Measurements from ENCODE around the gene ANGPTL1. TPM values are rescaled to one million over a fixed set of nuclear protein-coding genes. Genes with fewer than 3 reads are reported as not detected.

The ANGPTL1 gene
- total and polyA plus RNA-seq, 2 of the 13 experiments (the other 11 are each of a cell fraction or from before 2014, with no cell fraction given): 2.9 to 9.3 TPM

- TF ChIP-seq ZNF512 (CRISPR knock-in tag; IDR thresholded peaks at IDR 0.05) (no peak), FOXC1 (CRISPR knock-in tag; IDR thresholded peaks at IDR 0.05; ENCODE audit: borderline replicate concordance) (no peak), ARID2 (CRISPR knock-in tag; IDR thresholded peaks at IDR 0.05; ENCODE audit: borderline replicate concordance) (0 out of 2 replicates have a peak, but pooled peaks have one; percentile 28), ZNF354B (CRISPR knock-in tag; IDR thresholded peaks at IDR 0.05) (no peak), ZBTB34 (CRISPR knock-in tag; IDR thresholded peaks at IDR 0.05) (0 out of 2 replicates have a peak, but pooled peaks have one; percentile 35), NFE2 (CRISPR knock-in tag; IDR thresholded peaks at IDR 0.05) (no peak), ZNF318 (CRISPR knock-in tag; IDR thresholded peaks at IDR 0.05) (no peak), YY1 (IDR thresholded peaks at IDR 0.05; ENCODE audit: insufficient read depth, insufficient replicate concordance, low read depth, low read length) (no peak), ZNF784 (CRISPR knock-in tag; IDR thresholded peaks at IDR 0.05; ENCODE audit: borderline replicate concordance) (no peak), KDM1A (CRISPR knock-in tag; IDR thresholded peaks at IDR 0.05) (no peak), FOXK2 (IDR thresholded peaks at IDR 0.05) (peak; percentile 14; the same call in 1 of the 2 replicates), ZNF275 (CRISPR knock-in tag; IDR thresholded peaks at IDR 0.05; ENCODE audit: borderline replicate concordance) (no peak), ZSCAN25 (CRISPR knock-in tag; IDR thresholded peaks at IDR 0.05) (no peak)
These were observed 45.7 kb upstream of the ANGPTL1 start (continued) for GRCh38 chr1:178916448-178917174.
